ENCODE data around the gene PEX5L. TPM values are rescaled to one million over a fixed set of nuclear protein-coding genes. Genes with fewer than 3 reads are reported as not detected.

The PEX5L gene
- polyA plus RNA-seq, 1 donor: 0.61 TPM

DNA sequence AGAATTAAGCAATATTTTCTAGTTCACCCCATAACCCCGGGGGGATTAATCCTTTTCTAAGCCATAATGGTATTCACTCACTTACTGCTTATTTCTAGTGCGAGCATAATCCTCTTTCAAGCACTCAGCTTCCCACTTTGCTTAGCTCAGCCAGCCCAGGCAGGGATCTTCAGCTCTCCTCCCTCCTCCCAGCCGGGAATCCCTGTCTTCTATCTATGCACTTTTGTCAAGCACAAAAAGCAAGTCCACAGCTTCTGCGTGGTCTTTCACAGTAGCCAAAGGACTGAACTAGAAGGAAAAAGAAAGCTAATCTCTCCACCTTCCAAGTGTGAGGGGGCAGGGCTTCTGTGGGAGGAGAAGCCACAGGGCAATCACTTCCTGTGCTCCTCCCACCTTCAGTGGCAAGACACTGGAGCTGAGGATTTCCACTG lies 62.8 kb downstream of the PEX5L start:
- Histone ChIP-seq H3K4me3 (ENCODE audit: low read length) (no peak overlapping the region), H3K9me3 (ENCODE audit: control insufficient read depth, low read depth, low read length) (no peaks in the 10 kb centered on the region), H3K4me1 (ENCODE audit: control insufficient read depth, insufficient read depth, low read length) (no peaks in the 10 kb centered on the region), H3K27me3 (ENCODE audit: control insufficient read depth, insufficient read depth, low read length) (no peaks in the 10 kb centered on the region), H3K36me3 (ENCODE audit: control insufficient read depth, insufficient read depth, low read length) (no peaks in the 10 kb centered on the region), H3K27ac (ENCODE audit: low read length) (no peak overlapping the region)
- DNase-seq: no peak
- 40% methylated on average over 1 of the region's 4 CpGs for WGBS (ENCODE audit: insufficient coverage, low lambda C conversion rate)

- Histone ChIP-seq H3K27ac (ENCODE audit: low read length) (no peak overlapping the region), H3K4me1 (ENCODE audit: control insufficient read depth, insufficient read depth, low read length) (no peaks in the 10 kb centered on the region), H3K36me3 (ENCODE audit: control insufficient read depth, insufficient read depth, low read length) (no peaks in the 10 kb centered on the region), H3K27me3 (ENCODE audit: control insufficient read depth, insufficient read depth, low read length) (no peaks in the 10 kb centered on the region), H3K4me3 (ENCODE audit: low read length) (no peak overlapping the region), H3K9me3 (ENCODE audit: control insufficient read depth, low read depth, low read length) (no peaks in the 10 kb centered on the region)
- DNase-seq: no peak
- no CpG with 5 or more reads among the region's 2 CpGs for WGBS (ENCODE audit: insufficient coverage, low lambda C conversion rate)
Observed at GRCh38 chr3:179972881-179973423, 63.8 kb downstream of the PEX5L start.

- DNase-seq: no peak
- no peak overlapping the region for H3K27ac ChIP-seq (ENCODE audit: low read length)
- H3K4me3 ChIP-seq (ENCODE audit: low read length): no peak overlapping the region
- H3K9me3 ChIP-seq (ENCODE audit: control insufficient read depth, low read depth, low read length): no peaks in the 10 kb centered on the region
- no peaks in the 10 kb centered on the region for H3K4me1 ChIP-seq (ENCODE audit: control insufficient read depth, insufficient read depth, low read length)
- WGBS (ENCODE audit: insufficient coverage, low lambda C conversion rate): 43% methylated on average over 2 of the region's 3 CpGs
- no peaks in the 10 kb centered on the region for H3K36me3 ChIP-seq (ENCODE audit: control insufficient read depth, insufficient read depth, low read length)
- no peaks in the 10 kb centered on the region for H3K27me3 ChIP-seq (ENCODE audit: control insufficient read depth, insufficient read depth, low read length)
Observed at GRCh38 chr3:179971280-179971679, 65.5 kb downstream of the PEX5L start.

GRCh38 chr3:179970746-179971145 lies 66.0 kb downstream of the PEX5L start:
- Histone ChIP-seq H3K9me3 (ENCODE audit: control insufficient read depth, low read depth, low read length) (no peaks in the 10 kb centered on the region), H3K27me3 (ENCODE audit: control insufficient read depth, insufficient read depth, low read length) (no peaks in the 10 kb centered on the region), H3K36me3 (ENCODE audit: control insufficient read depth, insufficient read depth, low read length) (no peaks in the 10 kb centered on the region), H3K4me3 (ENCODE audit: low read length) (no peak overlapping the region), H3K4me1 (ENCODE audit: control insufficient read depth, insufficient read depth, low read length) (no peaks in the 10 kb centered on the region), H3K27ac (ENCODE audit: low read length) (no peak overlapping the region)
- no CpG with 5 or more reads among the region's 2 CpGs for WGBS (ENCODE audit: insufficient coverage, low lambda C conversion rate)
- DNase-seq: no peak

DNA sequence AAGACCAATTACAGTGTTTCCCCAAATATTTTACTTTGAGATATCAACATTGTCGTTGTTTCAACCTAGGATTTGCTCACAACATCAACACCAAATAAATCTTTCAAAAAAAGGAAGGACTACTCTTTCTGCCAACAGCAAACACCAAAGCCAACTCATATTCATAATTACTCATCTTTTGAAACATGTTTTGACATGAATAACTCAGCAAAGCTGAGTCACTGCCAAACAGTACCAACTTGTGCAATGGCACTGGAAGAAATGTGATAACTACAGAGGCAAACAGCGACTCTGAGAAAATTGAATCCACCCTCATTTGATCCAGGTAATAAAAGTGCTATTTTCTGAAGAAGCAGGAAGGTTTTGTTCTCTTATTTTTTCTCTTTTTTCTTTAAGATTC lies 67.2 kb downstream of the PEX5L start:
- Histone ChIP-seq H3K4me1 (ENCODE audit: control insufficient read depth, insufficient read depth, low read length) (no peaks in the 10 kb centered on the region), H3K27ac (ENCODE audit: low read length) (no peak overlapping the region), H3K27me3 (ENCODE audit: control insufficient read depth, insufficient read depth, low read length) (no peaks in the 10 kb centered on the region), H3K4me3 (ENCODE audit: low read length) (no peak overlapping the region), H3K9me3 (ENCODE audit: control insufficient read depth, low read depth, low read length) (no peaks in the 10 kb centered on the region), H3K36me3 (ENCODE audit: control insufficient read depth, insufficient read depth, low read length) (no peaks in the 10 kb centered on the region)
- DNase-seq: no peak
- 100% methylated on average over 1 of the region's 2 CpGs for WGBS (ENCODE audit: insufficient coverage, low lambda C conversion rate)

GRCh38 chr3:179967622-179968021 lies 69.1 kb downstream of the PEX5L start:
- Histone ChIP-seq H3K27me3 (ENCODE audit: control insufficient read depth, insufficient read depth, low read length) (no peaks in the 10 kb centered on the region), H3K36me3 (ENCODE audit: control insufficient read depth, insufficient read depth, low read length) (no peaks in the 10 kb centered on the region), H3K27ac (ENCODE audit: low read length) (no peak overlapping the region), H3K9me3 (ENCODE audit: control insufficient read depth, low read depth, low read length) (no peaks in the 10 kb centered on the region), H3K4me3 (ENCODE audit: low read length) (no peak overlapping the region), H3K4me1 (ENCODE audit: control insufficient read depth, insufficient read depth, low read length) (no peaks in the 10 kb centered on the region)
- no peak for DNase-seq
- WGBS (ENCODE audit: insufficient coverage, low lambda C conversion rate): no CpG with 5 or more reads among the region's 4 CpGs

DNA sequence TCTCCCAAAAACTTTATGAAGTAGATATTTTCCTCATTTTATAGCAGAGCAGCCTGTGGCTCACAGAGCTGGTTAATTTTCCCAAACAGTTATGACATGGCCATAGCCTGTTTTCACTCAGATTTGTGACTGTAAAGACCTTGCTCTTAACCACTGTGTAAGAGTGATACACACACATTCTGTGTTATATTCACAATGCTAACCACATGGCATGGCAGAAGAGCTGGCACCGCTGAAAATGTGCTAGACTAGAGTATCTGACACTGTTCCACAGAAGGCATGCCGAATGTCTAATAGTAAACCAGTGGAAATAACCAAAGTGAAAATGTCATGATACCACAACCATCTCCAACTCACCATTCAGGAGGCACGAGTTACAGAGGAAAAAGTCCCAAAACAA lies 71.8 kb downstream of the PEX5L start:
- no peaks in the 10 kb centered on the region for H3K36me3 ChIP-seq (ENCODE audit: control insufficient read depth, insufficient read depth, low read length)
- H3K4me1 ChIP-seq (ENCODE audit: control insufficient read depth, insufficient read depth, low read length): no peaks in the 10 kb centered on the region
- no CpG with 5 or more reads among the region's 3 CpGs for WGBS (ENCODE audit: insufficient coverage, low lambda C conversion rate)
- no peaks in the 10 kb centered on the region for H3K9me3 ChIP-seq (ENCODE audit: control insufficient read depth, low read depth, low read length)
- H3K27me3 ChIP-seq (ENCODE audit: control insufficient read depth, insufficient read depth, low read length): no peaks in the 10 kb centered on the region
- no peak for DNase-seq
- no peak overlapping the region for H3K27ac ChIP-seq (ENCODE audit: low read length)
- H3K4me3 ChIP-seq (ENCODE audit: low read length): no peak overlapping the region

GRCh38 chr3:179962629-179963387 lies 73.9 kb downstream of the PEX5L start:
- no CpG with 5 or more reads among the region's 1 CpG for WGBS (ENCODE audit: insufficient coverage, low lambda C conversion rate)
- no peaks in the 10 kb centered on the region for H3K4me1 ChIP-seq (ENCODE audit: control insufficient read depth, insufficient read depth, low read length)
- no peak for DNase-seq
- no peaks in the 10 kb centered on the region for H3K9me3 ChIP-seq (ENCODE audit: control insufficient read depth, low read depth, low read length)
- no peaks in the 10 kb centered on the region for H3K36me3 ChIP-seq (ENCODE audit: control insufficient read depth, insufficient read depth, low read length)
- H3K4me3 ChIP-seq (ENCODE audit: low read length): no peak overlapping the region
- H3K27ac ChIP-seq (ENCODE audit: low read length): no peak overlapping the region
- H3K27me3 ChIP-seq (ENCODE audit: control insufficient read depth, insufficient read depth, low read length): no peaks in the 10 kb centered on the region

DNA sequence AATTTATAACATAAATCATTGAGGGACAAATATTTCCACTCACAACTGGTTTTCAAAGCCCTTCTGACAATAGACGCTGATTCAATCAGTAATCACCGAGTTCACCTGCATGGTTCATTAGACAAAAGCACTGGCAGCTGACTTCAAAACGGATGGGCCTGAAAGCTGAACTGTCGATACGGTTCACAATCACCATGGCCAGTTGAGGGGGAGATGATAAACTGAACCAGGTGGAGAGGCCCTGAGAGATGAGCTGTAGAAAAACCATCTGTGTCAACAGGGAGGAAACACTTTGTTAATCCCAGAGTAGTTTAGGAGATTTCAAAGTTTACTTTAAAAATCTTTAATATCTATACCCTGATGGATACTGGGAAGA lies 75.0 kb downstream of the PEX5L start:
- Histone ChIP-seq H3K4me1 (ENCODE audit: control insufficient read depth, insufficient read depth, low read length) (no peaks in the 10 kb centered on the region), H3K4me3 (ENCODE audit: low read length) (no peak overlapping the region), H3K27me3 (ENCODE audit: control insufficient read depth, insufficient read depth, low read length) (no peaks in the 10 kb centered on the region), H3K36me3 (ENCODE audit: control insufficient read depth, insufficient read depth, low read length) (no peaks in the 10 kb centered on the region), H3K9me3 (ENCODE audit: control insufficient read depth, low read depth, low read length) (no peaks in the 10 kb centered on the region), H3K27ac (ENCODE audit: low read length) (no peak overlapping the region)
- no CpG with 5 or more reads among the region's 5 CpGs for WGBS (ENCODE audit: insufficient coverage, low lambda C conversion rate)
- DNase-seq: no peak

DNA sequence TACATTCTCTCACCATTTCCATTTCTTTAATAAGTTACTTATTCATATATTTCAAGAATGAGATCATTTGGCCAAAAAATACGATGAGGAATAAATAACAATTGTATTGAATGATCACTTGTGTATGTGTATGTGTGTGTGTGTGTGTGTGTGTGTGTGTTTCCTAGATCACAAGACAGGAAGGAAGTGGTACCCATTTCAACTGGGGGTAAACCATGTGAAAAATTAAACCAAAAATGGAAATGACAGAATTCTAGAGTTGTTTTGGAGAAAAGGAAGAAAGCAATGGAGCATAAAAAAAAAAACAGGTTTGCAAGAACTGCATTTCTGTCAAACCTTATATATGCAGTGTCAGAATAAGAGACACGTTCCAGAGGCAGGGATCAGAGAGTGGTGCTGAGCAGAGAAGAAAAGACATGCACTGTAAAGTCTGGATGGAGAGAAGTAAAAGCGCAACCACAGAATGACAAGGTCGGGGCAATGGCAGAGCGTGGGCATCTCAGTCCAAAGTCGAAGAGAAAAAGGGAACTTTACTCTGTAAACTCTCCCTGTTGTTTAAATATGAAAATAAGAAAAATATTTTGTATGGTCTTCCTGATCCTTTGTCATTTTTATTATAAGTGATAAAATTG lies 75.5 kb downstream of the PEX5L start:
- Histone ChIP-seq H3K27me3 (ENCODE audit: control insufficient read depth, insufficient read depth, low read length) (no peaks in the 10 kb centered on the region), H3K27ac (ENCODE audit: low read length) (no peak overlapping the region), H3K4me3 (ENCODE audit: low read length) (no peak overlapping the region), H3K9me3 (ENCODE audit: control insufficient read depth, low read depth, low read length) (no peaks in the 10 kb centered on the region), H3K4me1 (ENCODE audit: control insufficient read depth, insufficient read depth, low read length) (no peaks in the 10 kb centered on the region), H3K36me3 (ENCODE audit: control insufficient read depth, insufficient read depth, low read length) (no peaks in the 10 kb centered on the region)
- DNase-seq: no peak
- 74% methylated on average over 2 of the region's 6 CpGs for WGBS (ENCODE audit: insufficient coverage, low lambda C conversion rate)

All from large intestine (tissue), 3 donors.